ENCODE data around the gene GLB1L3.

DNA sequence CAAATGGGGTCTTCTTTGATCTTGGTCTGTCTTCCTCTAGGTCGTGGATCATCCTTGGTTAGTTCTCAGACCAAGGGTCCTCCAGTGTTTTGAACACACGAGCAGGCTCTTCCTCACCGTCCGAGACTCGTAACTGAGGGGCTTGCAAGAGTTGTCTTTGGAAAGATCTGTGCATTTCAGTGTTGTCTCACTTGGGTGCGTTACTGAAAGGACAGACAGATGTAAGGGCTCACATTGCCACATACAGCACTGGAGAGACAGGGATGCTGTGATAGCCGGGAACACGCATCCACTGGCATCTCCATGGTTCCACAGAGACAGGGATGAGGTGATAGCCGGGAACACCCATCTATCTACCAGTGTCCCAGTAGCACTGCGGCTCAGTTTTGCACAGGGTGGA is 71.3 kb downstream of the GLB1L3 start:
- no peak for TF ChIP-seq POLR2A (IDR thresholded peaks at IDR 0.05; ENCODE audit: low read length)
- no peak for TF ChIP-seq GATA1 (IDR thresholded peaks at IDR 0.05; ENCODE audit: low read depth, low read length)
